HG03439 (cell line): Measurements from ENCODE around the gene ADAM23.
"Not testable (repeated sequence)": the region's sequence is repeated elsewhere in the genome, so short reads cannot be mapped to it uniquely, and the experiment has no call there.

Experiments used
- ATAC-seq: cut with Tn5 transposase; IDR thresholded peaks from one replicate; pipeline ENCODE4 v1.9.1; 2021; ENCODE audit warnings: mild to moderate bottlenecking, moderate library complexity; ENCODE audit not compliant: unreplicated experiment

ADAM23 gene

GRCh38 chr2:206442833-206443734 is at the start of gene ADAM23:
TSS of gene ADAM23 (plus strand) at chr2:206443532. CDS start at chr2:206443867, 335 bp downstream.
- ATAC-seq, result peak; percentile 52

- no peak for ATAC-seq
These were observed 47.1 kb upstream of the ADAM23 start for GRCh38 chr2:206396211-206396610.

- not testable (repeated sequence) for ATAC-seq
These were observed 40.3 kb upstream of the ADAM23 start for GRCh38 chr2:206402956-206403569.

- peak; percentile 63 for ATAC-seq
These were observed 34.7 kb upstream of the ADAM23 start for GRCh38 chr2:206408323-206409320.

- no peak for ATAC-seq
These were observed 32.6 kb upstream of the ADAM23 start for GRCh38 chr2:206410714-206411113.

GRCh38 chr2:206415618-206416243 is 27.6 kb upstream of the ADAM23 start:
- ATAC-seq, result no peak

- no peak for ATAC-seq
These were observed 24.4 kb upstream of the ADAM23 start for GRCh38 chr2:206418968-206419367.

- ATAC-seq, result no peak
These were observed 22.6 kb upstream of the ADAM23 start for GRCh38 chr2:206420721-206421120.

- ATAC-seq, result no peak
These were observed 20.8 kb upstream of the ADAM23 start for GRCh38 chr2:206422493-206422892.

- no peak for ATAC-seq
These were observed 20.2 kb upstream of the ADAM23 start for GRCh38 chr2:206423147-206423546.

GRCh38 chr2:206424134-206424533 is 19.2 kb upstream of the ADAM23 start:
- no peak for ATAC-seq

GRCh38 chr2:206428783-206429182 is 14.5 kb upstream of the ADAM23 start:
- ATAC-seq, result no peak

GRCh38 chr2:206430452-206430851 is 12.9 kb upstream of the ADAM23 start:
- ATAC-seq, result no peak

GRCh38 chr2:206431439-206431838 is 11.9 kb upstream of the ADAM23 start:
- no peak for ATAC-seq

- no peak for ATAC-seq
These were observed 10.9 kb upstream of the ADAM23 start for GRCh38 chr2:206432193-206433082.

GRCh38 chr2:206433190-206433589 is 10.1 kb upstream of the ADAM23 start:
- no peak for ATAC-seq

- ATAC-seq, result no peak
These were observed 9.6 kb upstream of the ADAM23 start for GRCh38 chr2:206433686-206434085.

GRCh38 chr2:206435742-206436141 is 7.6 kb upstream of the ADAM23 start:
- ATAC-seq, result no peak

- no peak for ATAC-seq
These were observed 5.1 kb upstream of the ADAM23 start for GRCh38 chr2:206438196-206438724.
